Measurements from ENCODE around the gene OR2M5.

DNA sequence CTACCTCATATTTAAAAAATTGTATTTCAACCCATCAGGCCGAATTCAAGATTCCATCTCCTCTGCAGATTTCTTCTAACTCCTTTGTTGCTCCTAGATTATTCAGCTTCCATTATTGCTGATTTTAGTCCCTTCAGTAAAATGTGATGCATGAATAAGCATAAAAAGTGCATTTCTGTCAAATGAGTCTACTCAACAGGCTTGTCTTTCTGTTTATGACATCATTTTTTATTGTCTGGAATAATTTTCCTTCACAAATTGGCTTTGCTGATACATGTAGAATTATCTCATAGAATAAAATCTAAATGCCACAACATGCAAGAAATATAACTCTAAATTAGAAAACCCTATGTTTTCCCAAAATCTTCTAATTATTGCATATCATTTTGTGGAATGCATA lies 1.6 kb upstream of the OR2M5 start:
- TF ChIP-seq, protein P1, sequence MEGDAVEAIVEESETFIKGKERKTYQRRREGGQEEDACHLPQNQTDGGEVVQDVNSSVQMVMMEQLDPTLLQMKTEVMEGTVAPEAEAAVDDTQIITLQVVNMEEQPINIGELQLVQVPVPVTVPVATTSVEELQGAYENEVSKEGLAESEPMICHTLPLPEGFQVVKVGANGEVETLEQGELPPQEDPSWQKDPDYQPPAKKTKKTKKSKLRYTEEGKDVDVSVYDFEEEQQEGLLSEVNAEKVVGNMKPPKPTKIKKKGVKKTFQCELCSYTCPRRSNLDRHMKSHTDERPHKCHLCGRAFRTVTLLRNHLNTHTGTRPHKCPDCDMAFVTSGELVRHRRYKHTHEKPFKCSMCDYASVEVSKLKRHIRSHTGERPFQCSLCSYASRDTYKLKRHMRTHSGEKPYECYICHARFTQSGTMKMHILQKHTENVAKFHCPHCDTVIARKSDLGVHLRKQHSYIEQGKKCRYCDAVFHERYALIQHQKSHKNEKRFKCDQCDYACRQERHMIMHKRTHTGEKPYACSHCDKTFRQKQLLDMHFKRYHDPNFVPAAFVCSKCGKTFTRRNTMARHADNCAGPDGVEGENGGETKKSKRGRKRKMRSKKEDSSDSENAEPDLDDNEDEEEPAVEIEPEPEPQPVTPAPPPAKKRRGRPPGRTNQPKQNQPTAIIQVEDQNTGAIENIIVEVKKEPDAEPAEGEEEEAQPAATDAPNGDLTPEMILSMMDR (IDR thresholded peaks at IDR 0.05) = no peak
- TF ChIP-seq POLR2A (IDR thresholded peaks at IDR 0.05) = no peak
